Trophoblast cell (in vitro differentiated cells and primary cell): ENCODE data around the gene INTS3.

Source experiments
- DNase-seq, 2 donors: peaks; one replicate each; pipeline ENCODE4 v3.0.0-alpha.2; 2016
- H2AFZ ChIP-seq: 2 replicates; pipeline ENCODE4 v1.6.1; 2013; ENCODE audit warnings: low read length, moderate library complexity, mild to moderate bottlenecking; ENCODE audit not compliant: insufficient read depth, poor library complexity
- H2AK5ac ChIP-seq: 2 replicates; pipeline ENCODE4 v1.6.1; 2013; ENCODE audit warnings: mild to moderate bottlenecking, low read length
- H2BK120ac ChIP-seq: 2 replicates; pipeline ENCODE4 v1.6.1; 2013; ENCODE audit warnings: low read length, mild to moderate bottlenecking, moderate library complexity; ENCODE audit not compliant: insufficient read depth, poor library complexity
- H2BK12ac ChIP-seq: 2 replicates; pipeline ENCODE4 v1.6.1; 2013; ENCODE audit warnings: mild to moderate bottlenecking, low read length, moderate library complexity
- H2BK5ac ChIP-seq: 2 replicates; pipeline ENCODE4 v1.6.1; 2013; ENCODE audit warnings: low read length, low read depth, moderate library complexity, mild to moderate bottlenecking; ENCODE audit not compliant: poor library complexity
- H3K14ac ChIP-seq: 2 replicates; pipeline ENCODE4 v1.6.1; 2013; ENCODE audit warnings: mild to moderate bottlenecking, low read length
- H3K18ac ChIP-seq: 2 replicates; pipeline ENCODE4 v1.6.1; 2013; ENCODE audit warnings: mild to moderate bottlenecking, low read length
- H3K23ac ChIP-seq: 2 replicates; pipeline ENCODE4 v1.6.1; 2013; ENCODE audit warnings: low read length
- H3K27ac ChIP-seq: 2 replicates; pipeline ENCODE4 v1.5.1; 2013; ENCODE audit warnings: low read depth, mild to moderate bottlenecking, inconsistent platforms, low read length, moderate library complexity
- H3K27me3 ChIP-seq: 2 replicates; pipeline ENCODE4 v1.6.1; 2013; ENCODE audit warnings: inconsistent platforms, mild to moderate bottlenecking, low read length, moderate library complexity; ENCODE audit not compliant: insufficient read depth
- H3K36me3 ChIP-seq, 2 experiments: 1 replicate in 1 of 2; 2 replicates in 1 of 2; pipeline ENCODE4 v1.6.1; 2013; ENCODE audit warnings: low read length in 2 of 2, mild to moderate bottlenecking in 2 of 2, moderate library complexity in 1 of 2; ENCODE audit not compliant: insufficient read depth in 2 of 2, control insufficient read depth in 1 of 2
- H3K4ac ChIP-seq: 2 replicates; pipeline ENCODE4 v1.6.1; 2013; ENCODE audit warnings: low read depth, mild to moderate bottlenecking, low read length, moderate library complexity
- H3K4me1 ChIP-seq, 2 experiments: 1 replicate in 1 of 2; 2 replicates in 1 of 2; pipeline ENCODE4 v1.6.1; 2013; ENCODE audit warnings: low read length in 2 of 2, mild to moderate bottlenecking in 2 of 2, moderate library complexity in 1 of 2; ENCODE audit not compliant: insufficient read depth in 2 of 2, control insufficient read depth in 1 of 2
- H3K4me2 ChIP-seq: 2 replicates; pipeline ENCODE4 v1.6.1; 2013; ENCODE audit warnings: inconsistent platforms, mild to moderate bottlenecking, low read length, moderate library complexity
- H3K4me3 ChIP-seq: 2 replicates; pipeline ENCODE4 v1.5.1; 2013; ENCODE audit warnings: mild to moderate bottlenecking, low read depth, low read length, inconsistent platforms
- H3K79me1 ChIP-seq: one replicate; pipeline ENCODE4 v1.6.1; 2013; ENCODE audit warnings: low read length
- H3K79me2 ChIP-seq: 2 replicates; pipeline ENCODE4 v1.6.1; 2013; ENCODE audit warnings: low read length, mild to moderate bottlenecking; ENCODE audit not compliant: control insufficient read depth, insufficient read depth, poor library complexity
- H3K9ac ChIP-seq: 2 replicates; pipeline ENCODE4 v1.6.1; 2013; ENCODE audit warnings: mild to moderate bottlenecking, low read length
- H3K9me3 ChIP-seq: 2 replicates; pipeline ENCODE4 v1.6.1; 2013; ENCODE audit warnings: low read depth, mild to moderate bottlenecking, control low read depth, inconsistent platforms, low read length; ENCODE audit not compliant: insufficient read depth
- H4K12ac ChIP-seq: 2 replicates; pipeline ENCODE4 v1.6.1; 2013; ENCODE audit warnings: low read depth, mild to moderate bottlenecking, low read length, moderate library complexity
- H4K8ac ChIP-seq: 2 replicates; pipeline ENCODE4 v1.6.1; 2013; ENCODE audit warnings: low read depth, mild to moderate bottlenecking, low read length, moderate library complexity
- H4K91ac ChIP-seq: one replicate; pipeline ENCODE4 v1.6.1; 2013; ENCODE audit warnings: low read depth, mild to moderate bottlenecking, low read length, moderate library complexity
- WGBS: extraction: QIAGEN DNeasy Blood & Tissue Kit; methylation state at CpG from one replicate; pipeline ENCODE4 v1.1.7; 2013; ENCODE audit warnings: missing lambda C conversion rate; ENCODE audit not compliant: insufficient read length, insufficient coverage; ENCODE audit errors: extremely low coverage; 5-methylcytosine and 5-hydroxymethylcytosine counted together

INTS3 gene

GRCh38 chr1:153752072-153752471 lies 24.2 kb downstream of the INTS3 start:
- H2BK12ac ChIP-seq: no peak overlapping the region
- H2AFZ ChIP-seq: no peak overlapping the region
- no peaks in the 10 kb centered on the region for H3K27me3 ChIP-seq
- H3K4ac ChIP-seq: no peak overlapping the region
- no peak overlapping the region for H3K9ac ChIP-seq
- H4K8ac ChIP-seq: no peak overlapping the region
- no peak overlapping the region for H3K27ac ChIP-seq
- H3K18ac ChIP-seq: no peak overlapping the region
- no peaks in the 10 kb centered on the region for H3K79me1 ChIP-seq
- H2AK5ac ChIP-seq: no peak overlapping the region
- H3K14ac ChIP-seq: no peak overlapping the region
- no peak for DNase-seq
- no peak overlapping the region for H3K4me3 ChIP-seq
- H3K9me3 ChIP-seq: peaks cover 1% of the 10 kb centered on the region
- H3K4me1 ChIP-seq: no peaks in the 10 kb centered on the region
- no CpG with 5 or more reads among the region's 2 CpGs for WGBS
- H2BK5ac ChIP-seq: no peak overlapping the region
- no peak overlapping the region for H4K91ac ChIP-seq
- no peak overlapping the region for H2BK120ac ChIP-seq
- H3K23ac ChIP-seq: no peak overlapping the region
- H3K79me2 ChIP-seq: no peaks in the 10 kb centered on the region
- peaks cover 23 to 53% of the 10 kb centered on the region in 2 experiments for H3K36me3 ChIP-seq
- no peak overlapping the region for H4K12ac ChIP-seq
- no peak overlapping the region for H3K4me2 ChIP-seq

DNA sequence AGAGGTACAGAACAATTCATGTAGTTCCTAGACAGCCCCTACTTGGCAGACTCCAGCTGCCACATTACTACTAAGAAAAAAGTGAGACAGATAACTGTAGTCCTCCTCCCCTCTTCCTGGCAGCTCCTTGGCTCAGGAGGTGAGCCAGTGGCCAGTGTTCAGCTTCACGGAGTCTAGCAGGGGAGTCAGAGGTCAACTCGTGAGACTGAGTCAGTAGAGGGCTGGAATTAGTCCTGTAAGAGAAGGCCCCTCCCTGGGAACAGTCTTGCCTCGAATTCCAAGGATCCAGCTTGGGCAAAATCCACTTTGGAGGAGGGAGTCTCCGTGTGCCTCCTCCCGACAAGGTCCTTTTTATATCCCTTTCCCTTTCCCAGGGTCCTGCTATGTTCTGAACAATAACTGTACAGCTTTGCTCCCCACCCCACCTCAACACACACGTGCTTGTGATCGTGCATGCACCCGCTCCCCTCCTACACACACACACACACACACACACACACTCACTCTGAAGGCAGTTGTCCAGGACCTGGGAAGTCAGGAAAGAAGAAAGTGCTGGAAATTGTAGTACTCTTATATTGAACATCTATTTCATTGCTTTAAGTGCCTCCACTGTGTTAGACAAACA lies 24.8 kb downstream of the INTS3 start:
- no CpG with 5 or more reads among the region's 8 CpGs for WGBS

DNA sequence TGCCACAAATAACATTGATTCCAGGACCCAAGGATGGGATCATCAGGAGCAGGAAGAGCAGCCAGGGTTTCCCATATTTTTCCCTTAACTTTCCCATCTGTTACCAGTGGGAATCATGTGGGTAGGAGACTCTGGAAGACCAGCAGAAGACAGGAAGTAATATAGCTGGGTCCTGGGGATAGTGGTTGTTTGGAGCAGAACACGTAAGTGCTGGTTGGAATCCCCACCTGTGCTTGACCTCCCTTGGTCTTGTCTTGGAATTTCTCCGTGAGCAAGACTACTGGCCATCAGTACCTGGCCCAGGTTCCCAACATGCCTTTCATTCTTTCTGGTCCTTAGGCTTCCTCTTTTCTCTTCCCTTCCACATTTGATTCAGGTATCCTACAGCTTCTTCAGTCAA lies 26.4 kb downstream of the INTS3 start:
- no CpG with 5 or more reads among the region's 2 CpGs for WGBS
- Histone ChIP-seq H3K4me1 (peaks cover 3 to 5% of the 10 kb centered on the region in 2 experiments), H4K8ac (no peak overlapping the region), H3K79me1 (no peaks in the 10 kb centered on the region), H3K4me3 (no peak overlapping the region), H3K27ac (no peak overlapping the region), H3K79me2 (no peaks in the 10 kb centered on the region), H3K4ac (no peak overlapping the region), H3K9me3 (peaks cover 1% of the 10 kb centered on the region), H2BK120ac (no peak overlapping the region), H2BK5ac (no peak overlapping the region), H4K12ac (no peak overlapping the region), H3K4me2 (no peak overlapping the region), H4K91ac (no peak overlapping the region), H2BK12ac (no peak overlapping the region), H2AK5ac (no peak overlapping the region), H3K23ac (no peak overlapping the region), H3K18ac (no peak overlapping the region), H3K36me3 (peaks cover 30 to 52% of the 10 kb centered on the region in 2 experiments), H3K14ac (no peak overlapping the region), H3K9ac (no peak overlapping the region), H3K27me3 (no peaks in the 10 kb centered on the region), H2AFZ (no peak overlapping the region)
- peak; percentile 75 to 82 for DNase-seq

More for the DNA sequence above, 24.8 kb downstream of the INTS3 start:
- Histone ChIP-seq H3K9ac (no peak overlapping the region), H3K4me1 (peaks cover 2 to 3% of the 10 kb centered on the region in 2 experiments), H3K79me2 (no peaks in the 10 kb centered on the region), H4K91ac (peak overlapping the region; percentile 28), H3K23ac (no peak overlapping the region), H2BK120ac (no peak overlapping the region), H3K4me3 (peak overlapping the region; percentile 11), H3K18ac (no peak overlapping the region), H2BK5ac (no peak overlapping the region), H3K14ac (no peak overlapping the region), H4K8ac (no peak overlapping the region), H3K27ac (no peak overlapping the region), H3K4me2 (no peak overlapping the region), H3K4ac (no peak overlapping the region), H3K36me3 (peaks cover 25 to 52% of the 10 kb centered on the region in 2 experiments), H4K12ac (no peak overlapping the region), H2BK12ac (no peak overlapping the region), H3K27me3 (no peaks in the 10 kb centered on the region), H3K79me1 (no peaks in the 10 kb centered on the region), H2AFZ (no peak overlapping the region), H3K9me3 (peaks cover 1% of the 10 kb centered on the region), H2AK5ac (no peak overlapping the region)
- DNase-seq: peak in 1 of 2 donors; percentile 18

DNA sequence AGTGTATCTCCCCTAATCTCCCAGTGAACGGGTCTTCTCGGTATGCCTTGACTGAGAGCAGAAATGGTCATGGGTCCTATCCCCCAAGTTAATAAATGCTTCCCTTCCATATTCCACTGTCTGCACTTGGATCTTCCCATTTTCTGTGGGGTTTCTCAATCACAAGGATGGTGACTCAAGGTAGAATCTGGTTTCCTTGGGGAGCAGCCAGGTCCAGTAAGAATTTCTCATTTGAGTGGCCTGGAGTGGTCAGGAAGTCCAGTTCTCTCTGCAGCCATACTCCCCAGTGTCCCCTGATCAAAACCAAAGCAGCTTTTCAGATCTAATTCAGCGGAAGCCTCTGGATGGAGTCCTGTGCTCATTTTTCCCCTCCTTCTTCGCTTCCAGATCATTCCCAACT lies 32.6 kb downstream of the INTS3 start:
- WGBS: no CpG with 5 or more reads among the region's 4 CpGs
- Histone ChIP-seq H3K79me1 (no peaks in the 10 kb centered on the region), H2AK5ac (no peak overlapping the region), H3K79me2 (no peaks in the 10 kb centered on the region), H3K27ac (no peak overlapping the region), H2BK120ac (no peak overlapping the region), H3K4ac (no peak overlapping the region), H3K4me2 (no peak overlapping the region), H3K9ac (no peak overlapping the region), H2BK5ac (no peak overlapping the region), H3K27me3 (no peaks in the 10 kb centered on the region), H2BK12ac (no peak overlapping the region), H3K23ac (no peak overlapping the region), H3K9me3 (no peaks in the 10 kb centered on the region), H3K18ac (no peak overlapping the region), H4K8ac (no peak overlapping the region), H3K4me1 (peaks cover 3 to 5% of the 10 kb centered on the region in 2 experiments), H3K36me3 (peaks cover 53 to 76% of the 10 kb centered on the region in 2 experiments), H4K91ac (no peak overlapping the region), H2AFZ (no peak overlapping the region), H4K12ac (no peak overlapping the region), H3K4me3 (no peak overlapping the region), H3K14ac (no peak overlapping the region)
- no peak for DNase-seq
